Stomach (tissue), 9 donors: ENCODE results near the gene MRPS33. TPM values are rescaled to one million over a fixed set of nuclear protein-coding genes. Genes with fewer than 3 reads are reported as not detected.

Source experiments
- DNase-seq, 2 donors: peaks; one replicate each; pipeline versions ENCODE4 v3.0.0 to v3.0.0-alpha.2; 2013 to 2019
- H3K27ac ChIP-seq, 5 donors: fragments of 200-600 bp in 4 of 5; sonication (generic) in 4 of 5; one replicate each; pipeline ENCODE4 v1.5.1; 2013 to 2019; ENCODE audit warnings: mild to moderate bottlenecking in 1 of 5, moderate library complexity in 1 of 5
- H3K27me3 ChIP-seq, 3 donors: fragments of 200-600 bp; sonication (generic); one replicate each; pipeline ENCODE4 v1.5.1; 2017 to 2019; ENCODE audit warnings: mixed run types in 1 of 3
- H3K36me3 ChIP-seq, 4 donors: fragments of 200-600 bp; sonication (generic); 1 replicate in 3 of 4; 2 replicates in 1 of 4; pipeline ENCODE4 v1.5.1; 2016 to 2019
- H3K4me1 ChIP-seq, 4 donors: fragments of 200-600 bp; sonication (generic); one replicate each; pipeline ENCODE4 v1.5.1; 2016 to 2019
- H3K4me3 ChIP-seq, 4 donors: fragments of 200-600 bp; sonication (generic) in 3 of 4; one replicate each; pipeline ENCODE4 v1.5.1; 2016 to 2019; ENCODE audit warnings: mild to moderate bottlenecking in 1 of 4
- H3K9me3 ChIP-seq, 4 donors: fragments of 200-600 bp; sonication (generic); one replicate each; pipeline ENCODE4 v1.5.1; 2016 to 2019
- EP300 ChIP-seq: sonication (generic); formaldehyde crosslinking; IDR thresholded peaks from one replicate; pipeline ENCODE4 v1.6.1; 2017; ENCODE audit warnings: antibody characterized with exemption
- POLR2A ChIP-seq, 4 donors: fragments of 450-650 bp; IDR thresholded peaks; one replicate each; pipeline ENCODE4 v1.6.1; 2016; ENCODE audit warnings: antibody characterized with exemption in 4 of 4, control low read depth in 2 of 4, mild to moderate bottlenecking in 1 of 4, moderate library complexity in 1 of 4
- POLR2AphosphoS5 ChIP-seq, 3 donors: sonication (generic); formaldehyde crosslinking; IDR thresholded peaks; one replicate each; pipeline ENCODE4 v1.6.1; 2016; ENCODE audit warnings: antibody characterized with exemption in 3 of 3
- WGBS, 5 donors: extraction: QIAGEN DNeasy Blood & Tissue Kit in 3 of 5; methylation state at CpG; one replicate each; pipeline versions ENCODE4 v1.1.5 to v1.1.7; 2013 to 2018; 5-methylcytosine and 5-hydroxymethylcytosine counted together
- intact Hi-C: fragments of 100-400 bp; cut with DNase I; formaldehyde crosslinking; loops from one replicate; pipeline ENCODE4 v1.15.1; 2023; ENCODE audit warnings: low total_unique reads
- polyA plus RNA-seq, 3 donors: library from polyadenylated mRNA; stranded (reverse); fragments of 200-250 nt; gene quantifications; one replicate each; pipeline ENCODE4 v1.2.3, GENCODE V29; 2013
- total RNA-seq, 5 donors: library from RNA; depleted of rRNA; stranded (reverse); fragments of >200 nt; gene quantifications; one replicate each; pipeline versions ENCODE4 v1.1.0 to v1.2.3, GENCODE V29; 2014 to 2016
- TF ChIP-seq, protein P1 (sequence below), 7 experiments: fragments of 450-650 bp in 4 of 7; fragments of 200-600 bp in 3 of 7; sonication (generic) in 3 of 7; IDR thresholded peaks; one replicate each; pipeline ENCODE4 v1.5.1; 2016 to 2019; ENCODE audit warnings: antibody characterized with exemption in 7 of 7, control low read depth in 2 of 7, mild to moderate bottlenecking in 1 of 7
- donor health status: healthy with polysubstance abuse.
- donor health status: Bipolar disorder and iron deficiency.
- donor health status: healthy.

Gene MRPS33
- total and polyA plus RNA-seq, 8 donors, result 0.89 to 99.9 (median 51.3) TPM; not detected in 1

DNA sequence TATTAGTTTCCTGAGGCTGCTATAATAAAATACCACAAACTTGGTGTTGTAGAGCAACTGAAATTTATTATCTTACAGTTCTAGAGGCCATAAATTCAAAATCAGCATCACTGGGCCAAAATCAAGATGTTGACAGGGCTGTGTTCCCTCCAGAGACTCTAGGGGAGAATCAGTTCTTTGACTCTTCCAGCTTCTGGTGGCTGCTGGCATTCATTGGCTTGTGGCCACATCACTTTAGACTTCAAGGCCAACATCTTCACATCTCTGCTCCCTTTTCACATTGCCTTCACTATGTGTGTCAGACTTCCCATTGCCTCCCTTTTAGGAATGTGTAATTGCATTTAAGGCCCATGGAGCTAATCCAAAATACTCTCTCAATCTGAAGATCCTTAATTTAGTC lies 1.6 kb upstream of the MRPS33 start:
- TF ChIP-seq POLR2AphosphoS5 (IDR thresholded peaks at IDR 0.05) (no peak), POLR2A (IDR thresholded peaks at IDR 0.05) (no peak), EP300 (no peak)
- TF ChIP-seq, protein P1, sequence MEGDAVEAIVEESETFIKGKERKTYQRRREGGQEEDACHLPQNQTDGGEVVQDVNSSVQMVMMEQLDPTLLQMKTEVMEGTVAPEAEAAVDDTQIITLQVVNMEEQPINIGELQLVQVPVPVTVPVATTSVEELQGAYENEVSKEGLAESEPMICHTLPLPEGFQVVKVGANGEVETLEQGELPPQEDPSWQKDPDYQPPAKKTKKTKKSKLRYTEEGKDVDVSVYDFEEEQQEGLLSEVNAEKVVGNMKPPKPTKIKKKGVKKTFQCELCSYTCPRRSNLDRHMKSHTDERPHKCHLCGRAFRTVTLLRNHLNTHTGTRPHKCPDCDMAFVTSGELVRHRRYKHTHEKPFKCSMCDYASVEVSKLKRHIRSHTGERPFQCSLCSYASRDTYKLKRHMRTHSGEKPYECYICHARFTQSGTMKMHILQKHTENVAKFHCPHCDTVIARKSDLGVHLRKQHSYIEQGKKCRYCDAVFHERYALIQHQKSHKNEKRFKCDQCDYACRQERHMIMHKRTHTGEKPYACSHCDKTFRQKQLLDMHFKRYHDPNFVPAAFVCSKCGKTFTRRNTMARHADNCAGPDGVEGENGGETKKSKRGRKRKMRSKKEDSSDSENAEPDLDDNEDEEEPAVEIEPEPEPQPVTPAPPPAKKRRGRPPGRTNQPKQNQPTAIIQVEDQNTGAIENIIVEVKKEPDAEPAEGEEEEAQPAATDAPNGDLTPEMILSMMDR (IDR thresholded peaks at IDR 0.05), result no peak
- DNase-seq, result no peak
- intact Hi-C loops, result no loop called here
- no peak overlapping the region for H3K4me3 ChIP-seq
- no peak overlapping the region for H3K27ac ChIP-seq
- H3K27me3 ChIP-seq, result no peaks in the 10 kb centered on the region
- no peaks in the 10 kb centered on the region for H3K36me3 ChIP-seq
- peaks cover 6 to 28% (median 16%) of the 10 kb centered on the region in 4 donors for H3K4me1 ChIP-seq
- H3K9me3 ChIP-seq, result peaks cover 0 to 6% (median 0%) of the 10 kb centered on the region in 4 donors

DNA sequence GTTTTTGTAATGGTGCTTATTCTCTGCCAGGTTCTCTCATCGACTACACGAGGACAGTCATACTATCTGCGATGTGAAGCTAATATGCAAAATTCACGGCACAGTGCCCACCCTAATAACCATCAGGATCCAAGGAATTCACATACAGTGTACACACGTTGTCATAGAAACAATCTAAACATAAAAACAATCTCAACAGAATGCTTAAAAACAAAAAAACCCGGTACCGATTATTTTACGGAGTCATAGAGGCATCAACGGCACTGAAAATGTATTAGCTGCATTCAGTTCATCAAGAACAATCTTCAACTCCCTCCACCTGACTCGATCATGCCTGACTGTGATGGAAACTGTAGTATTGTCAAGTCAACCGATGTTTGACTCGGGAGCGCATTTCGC lies 628 bp downstream of the MRPS33 start:
- Histone ChIP-seq H3K4me1 (peaks cover 6 to 28% (median 16%) of the 10 kb centered on the region in 4 donors), H3K36me3 (peaks cover 11 to 15% (median 14%) of the 10 kb centered on the region in 4 donors), H3K27ac (peak overlapping the region; percentile 85 to 95 (median 90)), H3K4me3 (peak overlapping the region; percentile 56 to 79 (median 62)), H3K27me3 (no peaks in the 10 kb centered on the region), H3K9me3 (peaks cover 0 to 6% (median 0%) of the 10 kb centered on the region in 4 donors)
- 1 to 4% (median 2%) methylated on average over 14 of the region's 14 CpGs for WGBS, 5 donors
- no peak for TF ChIP-seq POLR2A (IDR thresholded peaks at IDR 0.05)
- TF ChIP-seq POLR2AphosphoS5 (IDR thresholded peaks at IDR 0.05), result no peak
- no peak for TF ChIP-seq EP300
- TF ChIP-seq, protein P1 (IDR thresholded peaks at IDR 0.05), result no peak
- peak in 1 of 2 donors; percentile 73 for DNase-seq
- intact Hi-C loops, result loop anchor here (5.0 kb wide), 1 partner anchor 202 kb away; no protein-coding TSS in a partner anchor

DNA sequence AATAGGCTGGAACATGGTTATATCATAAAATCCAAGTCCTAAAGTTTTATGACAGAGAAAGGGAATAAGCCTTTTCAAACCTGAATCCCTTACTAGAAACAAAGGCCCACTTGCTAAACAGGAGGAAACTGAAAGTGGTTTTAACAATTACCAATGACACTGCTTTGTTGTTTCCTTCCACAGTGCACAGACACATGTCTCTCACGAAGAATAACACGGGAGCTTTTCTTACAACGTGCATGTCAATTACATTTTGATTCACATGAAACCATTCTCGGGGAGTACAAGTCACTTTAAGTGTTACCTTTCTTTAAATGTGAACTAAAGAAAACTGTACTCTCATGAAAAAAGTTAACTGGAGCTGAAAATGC lies 1.4 kb downstream of the MRPS33 start:
- no peak overlapping the region for H3K27ac ChIP-seq
- WGBS, 5 donors, result 63 to 72% (median 68%) methylated on average over 4 of the region's 4 CpGs
- H3K27me3 ChIP-seq, result no peaks in the 10 kb centered on the region
- H3K4me1 ChIP-seq, result peaks cover 6 to 28% (median 16%) of the 10 kb centered on the region in 4 donors
- no peak overlapping the region for H3K4me3 ChIP-seq
- DNase-seq, result no peak
- H3K9me3 ChIP-seq, result peaks cover 0 to 6% (median 0%) of the 10 kb centered on the region in 4 donors
- H3K36me3 ChIP-seq, result peaks cover 11 to 23% (median 22%) of the 10 kb centered on the region in 4 donors
- no peak for TF ChIP-seq POLR2AphosphoS5 (IDR thresholded peaks at IDR 0.05)
- no peak for TF ChIP-seq EP300
- TF ChIP-seq, protein P1 (IDR thresholded peaks at IDR 0.05), result no peak
- TF ChIP-seq POLR2A (IDR thresholded peaks at IDR 0.05), result no peak
- intact Hi-C loops, result loop anchor here (5.0 kb wide), 1 partner anchor 201 kb away; no protein-coding TSS in a partner anchor

DNA sequence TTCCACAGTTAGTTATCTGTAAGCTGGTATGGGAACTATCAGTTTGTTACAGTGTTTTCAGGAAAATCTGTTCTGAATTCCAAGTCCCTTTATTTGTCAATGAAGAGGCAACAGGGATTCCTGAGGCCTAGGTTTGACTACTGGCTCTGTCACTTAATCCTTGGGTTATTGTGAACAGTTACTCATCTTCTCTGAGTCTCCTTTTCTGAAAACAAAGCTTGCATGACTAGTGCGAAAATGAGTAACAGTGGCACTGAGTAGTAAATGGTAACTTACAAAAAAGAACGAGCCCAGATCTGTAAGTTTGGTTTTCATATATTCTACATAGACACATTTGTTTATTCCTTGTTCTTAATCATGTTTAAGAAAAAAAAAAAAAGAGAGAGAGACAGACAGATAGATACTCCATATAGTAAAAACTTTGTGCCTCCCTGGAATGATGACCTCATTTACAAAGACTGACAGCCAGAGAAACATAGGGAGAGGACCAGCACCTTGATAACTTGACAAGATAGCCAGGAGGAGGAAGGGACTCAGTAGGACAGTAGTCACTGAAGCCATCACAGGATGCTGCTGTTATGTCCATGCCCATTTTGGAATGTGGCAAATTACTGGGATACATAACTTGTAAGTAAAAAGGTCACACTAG lies 1.9 kb downstream of the MRPS33 start:
- TF ChIP-seq EP300 (no peak), POLR2A (IDR thresholded peaks at IDR 0.05) (no peak), POLR2AphosphoS5 (IDR thresholded peaks at IDR 0.05) (no peak)
- TF ChIP-seq, protein P1 (IDR thresholded peaks at IDR 0.05), result no peak
- no peak for DNase-seq
- Histone ChIP-seq H3K27ac (no peak overlapping the region), H3K4me3 (no peak overlapping the region), H3K4me1 (peaks cover 6 to 28% (median 16%) of the 10 kb centered on the region in 4 donors), H3K27me3 (no peaks in the 10 kb centered on the region), H3K36me3 (peaks cover 11 to 28% (median 27%) of the 10 kb centered on the region in 4 donors), H3K9me3 (peaks cover 0 to 6% (median 0%) of the 10 kb centered on the region in 4 donors)
- WGBS, 5 donors, result 68 to 83% (median 80%) methylated on average over 2 of the region's 2 CpGs
- intact Hi-C loops, result loop anchor here (5.0 kb wide), 1 partner anchor 201 kb away; no protein-coding TSS in a partner anchor
